Neuronal stem cell (in vitro differentiated cells): ENCODE results near the gene RGP1.

ENCODE experiments used
- DNase-seq: peaks from one replicate; pipeline ENCODE4 v3.0.0-alpha.2; 2013; ENCODE audit warnings: low spot score
- H2AFZ ChIP-seq: one replicate; pipeline ENCODE4 v1.6.1; 2013; ENCODE audit warnings: mild to moderate bottlenecking, low read length, inconsistent platforms
- H2AK5ac ChIP-seq: 2 replicates; pipeline ENCODE4 v1.6.1; 2013; ENCODE audit warnings: low read depth, mild to moderate bottlenecking, inconsistent platforms, low read length, moderate library complexity, mixed read lengths
- H2BK120ac ChIP-seq: 2 replicates; pipeline ENCODE4 v1.6.1; 2013; ENCODE audit warnings: low read depth, mild to moderate bottlenecking, inconsistent platforms, low read length, moderate library complexity, mixed read lengths
- H2BK12ac ChIP-seq: one replicate; pipeline ENCODE4 v1.6.1; 2013; ENCODE audit warnings: low read length, inconsistent platforms
- H2BK15ac ChIP-seq: 2 replicates; pipeline ENCODE4 v1.6.1; 2013; ENCODE audit warnings: mild to moderate bottlenecking, low read length, inconsistent platforms, mixed read lengths
- H2BK5ac ChIP-seq: one replicate; pipeline ENCODE4 v1.6.1; 2013; ENCODE audit warnings: inconsistent platforms, mild to moderate bottlenecking, low read length, moderate library complexity
- H3K14ac ChIP-seq: one replicate; pipeline ENCODE4 v1.6.1; 2013; ENCODE audit warnings: low read length, inconsistent platforms
- H3K18ac ChIP-seq: 2 replicates; pipeline ENCODE4 v1.6.1; 2013; ENCODE audit warnings: low read length, inconsistent platforms
- H3K23ac ChIP-seq: 2 replicates; pipeline ENCODE4 v1.6.1; 2013; ENCODE audit warnings: low read depth, mild to moderate bottlenecking, mixed read lengths, low read length, inconsistent platforms; ENCODE audit not compliant: poor library complexity
- H3K27ac ChIP-seq: replicated peaks from 3 replicates; pipeline ENCODE4 v1.5.1; 2013; ENCODE audit warnings: low read length, inconsistent platforms
- H3K27me3 ChIP-seq, 3 experiments: 2 replicates each; pipeline ENCODE4 v1.6.1; 2013; ENCODE audit warnings: low read length in 3 of 3, mild to moderate bottlenecking in 2 of 3, inconsistent platforms in 1 of 3, low read depth in 1 of 3, mixed read lengths in 1 of 3, moderate library complexity in 1 of 3; ENCODE audit not compliant: control insufficient read depth in 3 of 3, insufficient read depth in 3 of 3
- H3K36me3 ChIP-seq, 2 donors: replicated peaks in 1 of 2; 2 replicates each; pipeline ENCODE4 v1.6.1; 2013; ENCODE audit warnings: low read length in 2 of 2; ENCODE audit not compliant: control insufficient read depth in 2 of 2, insufficient read depth in 2 of 2
- H3K4ac ChIP-seq: 2 replicates; pipeline ENCODE4 v1.6.1; 2013; ENCODE audit warnings: inconsistent platforms, mild to moderate bottlenecking, low read length, moderate library complexity
- H3K4me1 ChIP-seq, 2 donors: 1 replicate in 1 of 2; 2 replicates in 1 of 2; pipeline ENCODE4 v1.6.1; 2013; ENCODE audit warnings: low read length in 2 of 2, low read depth in 1 of 2; ENCODE audit not compliant: control insufficient read depth in 2 of 2, insufficient read depth in 1 of 2
- H3K4me2 ChIP-seq: one replicate; pipeline ENCODE4 v1.6.1; 2013; ENCODE audit warnings: mild to moderate bottlenecking, low read length, inconsistent platforms; ENCODE audit not compliant: insufficient read depth, poor library complexity, severe bottlenecking
- H3K4me3 ChIP-seq, 2 donors: 2 replicates each; pipeline ENCODE4 v1.5.1; 2013; ENCODE audit warnings: low read length in 2 of 2, mild to moderate bottlenecking in 2 of 2, inconsistent platforms in 1 of 2, moderate library complexity in 1 of 2
- H3K79me1 ChIP-seq: one replicate; pipeline ENCODE4 v1.6.1; 2013; ENCODE audit warnings: low read depth, mild to moderate bottlenecking, inconsistent platforms, low read length, moderate library complexity
- H3K9ac ChIP-seq: one replicate; pipeline ENCODE4 v1.6.1; 2013; ENCODE audit warnings: mild to moderate bottlenecking, low read depth, low read length, inconsistent platforms; ENCODE audit not compliant: poor library complexity
- H3K9me3 ChIP-seq, 2 donors: replicated peaks in 1 of 2; 2 replicates each; pipeline versions ENCODE3 to v1.6.1; 2013; ENCODE audit warnings: low read length in 2 of 2, mild to moderate bottlenecking in 2 of 2, inconsistent platforms in 1 of 2, low read depth in 1 of 2, mixed read lengths in 1 of 2, moderate library complexity in 1 of 2; ENCODE audit not compliant: control insufficient read depth in 2 of 2, insufficient read depth in 1 of 2
- H4K8ac ChIP-seq: one replicate; pipeline ENCODE4 v1.6.1; 2013; ENCODE audit warnings: low read depth, mild to moderate bottlenecking, inconsistent platforms, low read length, moderate library complexity
- H4K91ac ChIP-seq: one replicate; pipeline ENCODE4 v1.6.1; 2013; ENCODE audit warnings: low read length, low read depth, mild to moderate bottlenecking, inconsistent platforms; ENCODE audit not compliant: poor library complexity
- WGBS, 2 donors: extraction: QIAGEN DNeasy Blood & Tissue Kit; methylation state at CpG; one replicate each; pipeline ENCODE4 v1.1.7; 2013; ENCODE audit warnings: missing lambda C conversion rate in 2 of 2, mixed read lengths in 1 of 2; ENCODE audit not compliant: insufficient read length in 2 of 2, insufficient replicate concordance in 1 of 2; ENCODE audit errors: extremely low coverage in 2 of 2; 5-methylcytosine and 5-hydroxymethylcytosine counted together

RGP1 gene

GRCh38 chr9:35728041-35728971 is 20.8 kb upstream of the RGP1 start:
- Histone ChIP-seq H2AFZ (no peak overlapping the region), H3K9me3 (no peaks in the 10 kb centered on the region), H3K14ac (no peak overlapping the region), H3K79me1 (peaks cover 3% of the 10 kb centered on the region), H3K4ac (no peak overlapping the region), H3K4me3 (peak overlapping the region in 1 of 2 donors; percentile 38), H3K23ac (no peak overlapping the region), H4K8ac (no peak overlapping the region), H3K27ac (peak overlapping the region; percentile 91), H3K4me2 (peak overlapping the region; percentile 52), H3K4me1 (peaks cover 41 to 46% of the 10 kb centered on the region in 2 donors), H3K27me3 (no peaks in the 10 kb centered on the region), H3K18ac (peak overlapping the region; percentile 38), H2BK15ac (no peak overlapping the region), H2BK120ac (peak overlapping the region; percentile 1), H4K91ac (peak overlapping the region; percentile 81), H3K36me3 (peaks cover 21 to 46% of the 10 kb centered on the region in 2 donors), H2BK12ac (no peak overlapping the region), H3K9ac (no peak overlapping the region), H2BK5ac (no peak overlapping the region), H2AK5ac (no peak overlapping the region)
- peak; percentile 72 for DNase-seq
- no CpG with 5 or more reads among the region's 10 CpGs for WGBS, 2 donors

GRCh38 chr9:35729101-35729500 is 20.0 kb upstream of the RGP1 start:
- Histone ChIP-seq H2AK5ac (peak overlapping the region; percentile 57), H3K4ac (no peak overlapping the region), H4K8ac (no peak overlapping the region), H3K9ac (no peak overlapping the region), H3K4me2 (peak overlapping the region; percentile 36), H2BK15ac (no peak overlapping the region), H2AFZ (no peak overlapping the region), H2BK120ac (no peak overlapping the region), H3K14ac (no peak overlapping the region), H4K91ac (no peak overlapping the region), H3K27ac (peak overlapping the region; percentile 79), H3K9me3 (no peaks in the 10 kb centered on the region), H3K23ac (no peak overlapping the region), H2BK5ac (no peak overlapping the region), H3K27me3 (no peaks in the 10 kb centered on the region), H3K36me3 (peaks cover 15 to 46% of the 10 kb centered on the region in 2 donors), H3K4me1 (peaks cover 46 to 48% of the 10 kb centered on the region in 2 donors), H3K4me3 (peak overlapping the region in 1 of 2 donors; percentile 12), H3K18ac (peak overlapping the region; percentile 61), H3K79me1 (peaks cover 3% of the 10 kb centered on the region), H2BK12ac (no peak overlapping the region)
- DNase-seq: no peak
- WGBS, 2 donors: no CpG with 5 or more reads among the region's 3 CpGs

GRCh38 chr9:35729700-35730485 is 19.2 kb upstream of the RGP1 start:
- Histone ChIP-seq H4K8ac (no peak overlapping the region), H3K14ac (no peak overlapping the region), H3K18ac (no peak overlapping the region), H3K4ac (no peak overlapping the region), H3K27ac (peak overlapping the region; percentile 30), H2BK12ac (no peak overlapping the region), H3K27me3 (no peaks in the 10 kb centered on the region), H3K36me3 (peaks cover 9 to 46% of the 10 kb centered on the region in 2 donors), H3K4me1 (peaks cover 46 to 48% of the 10 kb centered on the region in 2 donors), H2BK120ac (no peak overlapping the region), H2AFZ (no peak overlapping the region), H2AK5ac (no peak overlapping the region), H3K4me2 (peak overlapping the region; percentile 22), H3K9ac (no peak overlapping the region), H4K91ac (no peak overlapping the region), H2BK5ac (no peak overlapping the region), H3K4me3 (peak overlapping the region in 1 of 2 donors; percentile 74), H2BK15ac (no peak overlapping the region), H3K9me3 (no peaks in the 10 kb centered on the region), H3K79me1 (peaks cover 3% of the 10 kb centered on the region), H3K23ac (no peak overlapping the region)
- no CpG with 5 or more reads among the region's 6 CpGs for WGBS, 2 donors
- peak; percentile 31 for DNase-seq

GRCh38 chr9:35730486-35730854 is 18.6 kb upstream of the RGP1 start:
- H2BK15ac ChIP-seq: no peak overlapping the region
- peak overlapping the region; percentile 29 for H3K4me2 ChIP-seq
- no peak overlapping the region for H3K4ac ChIP-seq
- no peak overlapping the region for H3K18ac ChIP-seq
- peaks cover 46 to 48% of the 10 kb centered on the region in 2 donors for H3K4me1 ChIP-seq
- peak overlapping the region in 1 of 2 donors; percentile 74 for H3K4me3 ChIP-seq
- H3K9ac ChIP-seq: no peak overlapping the region
- no peak overlapping the region for H3K23ac ChIP-seq
- H3K79me1 ChIP-seq: peaks cover 3% of the 10 kb centered on the region
- H4K91ac ChIP-seq: no peak overlapping the region
- H2AFZ ChIP-seq: no peak overlapping the region
- peak overlapping the region; percentile 1 for H3K27ac ChIP-seq
- 100% methylated on average over 1 to 2 of the region's 2 CpGs for WGBS, 2 donors
- H3K14ac ChIP-seq: no peak overlapping the region
- no peak overlapping the region for H4K8ac ChIP-seq
- H2BK120ac ChIP-seq: no peak overlapping the region
- no peak overlapping the region for H2BK12ac ChIP-seq
- no peak overlapping the region for H2AK5ac ChIP-seq
- peaks cover 8 to 46% of the 10 kb centered on the region in 2 donors for H3K36me3 ChIP-seq
- H2BK5ac ChIP-seq: no peak overlapping the region
- H3K27me3 ChIP-seq: no peaks in the 10 kb centered on the region
- H3K9me3 ChIP-seq: no peaks in the 10 kb centered on the region
- no peak for DNase-seq
